Naive thymus-derived CD4-positive, alpha-beta T cell (primary cell): ENCODE measurements around the gene CLPTM1L. TPM values are rescaled to one million over a fixed set of nuclear protein-coding genes. Genes with fewer than 3 reads are reported as not detected.

ENCODE experiments used
- ATAC-seq: fragments of 150-1000 bp; cut with Tn5 transposase; 2 replicates; pipeline ENCODE4 v1.10.0; 2021; ENCODE audit warnings: mild to moderate bottlenecking, moderate library complexity
- CTCF ChIA-PET: fragments of 350-600 bp; sonication (Branson Sonifier 250); formaldehyde crosslinking; loops from one replicate; lab custom pipeline; 2021; ENCODE audit warnings: antibody characterized with exemption; lab: Charles Lee
- POLR2A ChIA-PET: fragments of 350-600 bp; sonication (Branson Sonifier 250); formaldehyde crosslinking; loops from one replicate; lab custom pipeline; 2021; ENCODE audit warnings: antibody characterized with exemption, inconsistent platforms; lab: Charles Lee
- DNase-seq, 9 donors: peaks; one replicate each; pipeline versions ENCODE4 v3.0.0 to v3.0.0-alpha.2; 2020 to 2022; ENCODE audit warnings: mixed read lengths in 1 of 9
- H3K27ac ChIP-seq: one replicate; pipeline ENCODE4 v1.7.0; 2013; ENCODE audit warnings: mild to moderate bottlenecking, low read depth, low read length, moderate library complexity
- H3K27me3 ChIP-seq, 2 donors: one replicate each; pipeline ENCODE4 v1.7.0; 2013; ENCODE audit warnings: low read length in 2 of 2, mild to moderate bottlenecking in 2 of 2, moderate library complexity in 2 of 2; ENCODE audit not compliant: control insufficient read depth in 2 of 2, insufficient read depth in 2 of 2
- H3K36me3 ChIP-seq, 3 experiments: 1 replicate in 2 of 3; 2 replicates in 1 of 3; pipeline ENCODE4 v1.7.0; 2013; ENCODE audit warnings: low read length in 3 of 3, mild to moderate bottlenecking in 3 of 3, moderate library complexity in 1 of 3; ENCODE audit not compliant: insufficient read depth in 3 of 3, control insufficient read depth in 2 of 3
- H3K4me1 ChIP-seq, 2 donors: one replicate each; pipeline ENCODE4 v1.7.0; 2013; ENCODE audit warnings: low read length in 2 of 2, mild to moderate bottlenecking in 2 of 2, moderate library complexity in 1 of 2; ENCODE audit not compliant: control insufficient read depth in 2 of 2, insufficient read depth in 2 of 2
- H3K4me3 ChIP-seq: 2 replicates; pipeline ENCODE4 v1.7.0; 2013; ENCODE audit warnings: mild to moderate bottlenecking, low read length
- H3K9me3 ChIP-seq, 3 experiments: 1 replicate in 2 of 3; 2 replicates in 1 of 3; pipeline ENCODE4 v1.7.0; 2013; ENCODE audit warnings: low read length in 3 of 3; ENCODE audit not compliant: control insufficient read depth in 2 of 3
- H3K27ac Mint-ChIP-seq, 9 donors: one replicate each; pipeline ENCODE4 v1.8.0; 2020 to 2022; ENCODE audit warnings: mixed read lengths in 9 of 9, mild to moderate bottlenecking in 8 of 9, moderate library complexity in 5 of 9, inconsistent platforms in 2 of 9
- H3K27me3 Mint-ChIP-seq, 5 donors: one replicate each; pipeline ENCODE4 v1.8.0; 2021 to 2022; ENCODE audit warnings: mixed read lengths in 5 of 5, mild to moderate bottlenecking in 1 of 5
- H3K36me3 Mint-ChIP-seq, 5 donors: one replicate each; pipeline ENCODE4 v1.8.0; 2020 to 2022; ENCODE audit warnings: mixed read lengths in 5 of 5, mild to moderate bottlenecking in 3 of 5, inconsistent platforms in 1 of 5
- H3K4me1 Mint-ChIP-seq, 7 donors: one replicate each; pipeline ENCODE4 v1.8.0; 2020 to 2022; ENCODE audit warnings: mixed read lengths in 7 of 7, mild to moderate bottlenecking in 3 of 7, inconsistent platforms in 1 of 7
- H3K4me3 Mint-ChIP-seq, 10 donors: one replicate each; pipeline ENCODE4 v1.8.0; 2020 to 2022; ENCODE audit warnings: mild to moderate bottlenecking in 10 of 10, mixed read lengths in 10 of 10, moderate library complexity in 6 of 10, inconsistent platforms in 2 of 10
- H3K9me3 Mint-ChIP-seq, 11 donors: one replicate each; pipeline ENCODE4 v1.8.0; 2020 to 2022; ENCODE audit warnings: mixed read lengths in 11 of 11, mild to moderate bottlenecking in 4 of 11, inconsistent platforms in 1 of 11, moderate library complexity in 1 of 11
- intact Hi-C, 2 donors: fragments of 100-400 bp; cut with micrococcal nuclease; formaldehyde crosslinking; loops; one replicate each; pipeline ENCODE4 v1.15.1; 2023
- polyA plus RNA-seq, 2 donors: library from polyadenylated mRNA; unstranded; fragments of 300-500 nt; fragmentation: Illumina TruSeq; gene quantifications; one replicate each; pipeline ENCODE4 v1.2.3, GENCODE V29; 2021
- total RNA-seq, 6 experiments: library from RNA in 5 of 6; stranded (reverse) in 5 of 6; gene quantifications; 1 replicate in 5 of 6; 2 replicates in 1 of 6; pipeline ENCODE4 v1.2.3 and lab custom pipeline; 2021 to 2026

CLPTM1L gene
- total and polyA plus RNA-seq, 7 experiments from 2014 or later, result 27.7 to 104 (median 67.6) TPM

GRCh38 chr5:1279443-1280151, 65.3 kb downstream of the CLPTM1L start:
- Mint-ChIP-seq H3K9me3 (peaks cover 0 to 4% (median 0%) of the 10 kb centered on the region in 11 donors), H3K27ac (no peak overlapping the region), H3K4me1 (peaks cover 0 to 6% (median 0%) of the 10 kb centered on the region in 7 donors), H3K4me3 (no peak overlapping the region), H3K27me3 (no peaks in the 10 kb centered on the region), H3K36me3 (peaks cover 0 to 5% (median 0%) of the 10 kb centered on the region in 5 donors)
- no peak for ATAC-seq
- Histone ChIP-seq H3K9me3 (peaks cover 0 to 5% (median 0%) of the 10 kb centered on the region in 3 experiments), H3K4me3 (no peak overlapping the region), H3K4me1 (no peaks in the 10 kb centered on the region), H3K27ac (no peak overlapping the region), H3K36me3 (no peaks in the 10 kb centered on the region), H3K27me3 (no peaks in the 10 kb centered on the region)
- DNase-seq, result no peak
- intact Hi-C loops, result no loop called here
- CTCF ChIA-PET, result no interaction called here
- POLR2A ChIA-PET, result no interaction called here

- H3K27ac ChIP-seq, result no peak overlapping the region
- peaks cover 0 to 6% (median 0%) of the 10 kb centered on the region in 7 donors for H3K4me1 Mint-ChIP-seq
- no peaks in the 10 kb centered on the region for H3K27me3 Mint-ChIP-seq
- H3K27ac Mint-ChIP-seq, result no peak overlapping the region
- H3K9me3 ChIP-seq, result peaks cover 0 to 5% (median 0%) of the 10 kb centered on the region in 3 experiments
- no peaks in the 10 kb centered on the region for H3K27me3 ChIP-seq
- H3K36me3 ChIP-seq, result no peaks in the 10 kb centered on the region
- POLR2A ChIA-PET, result no interaction called here
- peaks cover 0 to 4% (median 0%) of the 10 kb centered on the region in 11 donors for H3K9me3 Mint-ChIP-seq
- no peak for ATAC-seq
- no peak overlapping the region for H3K4me3 ChIP-seq
- peaks cover 0 to 5% (median 0%) of the 10 kb centered on the region in 5 donors for H3K36me3 Mint-ChIP-seq
- intact Hi-C loops, result no loop called here
- no peak for DNase-seq
- no peak overlapping the region for H3K4me3 Mint-ChIP-seq
- CTCF ChIA-PET, result no interaction called here
- no peaks in the 10 kb centered on the region for H3K4me1 ChIP-seq
These were observed 66.0 kb downstream of the CLPTM1L start for GRCh38 chr5:1278656-1279442.

- peaks cover 0 to 5% (median 0%) of the 10 kb centered on the region in 5 donors for H3K36me3 Mint-ChIP-seq
- no peaks in the 10 kb centered on the region for H3K27me3 Mint-ChIP-seq
- no peak overlapping the region for H3K27ac Mint-ChIP-seq
- peaks cover 0 to 5% (median 0%) of the 10 kb centered on the region in 3 experiments for H3K9me3 ChIP-seq
- no peak overlapping the region for H3K4me3 Mint-ChIP-seq
- no peak overlapping the region for H3K4me3 ChIP-seq
- ChIA-PET POLR2A (no interaction called here), CTCF (no interaction called here)
- H3K27me3 ChIP-seq, result no peaks in the 10 kb centered on the region
- H3K4me1 Mint-ChIP-seq, result peaks cover 0 to 6% (median 0%) of the 10 kb centered on the region in 7 donors
- DNase-seq (no peak), ATAC-seq (no peak)
- intact Hi-C loops, result no loop called here
- no peaks in the 10 kb centered on the region for H3K36me3 ChIP-seq
- H3K4me1 ChIP-seq, result no peaks in the 10 kb centered on the region
- H3K27ac ChIP-seq, result no peak overlapping the region
- peaks cover 0 to 4% (median 0%) of the 10 kb centered on the region in 11 donors for H3K9me3 Mint-ChIP-seq
These were observed 66.7 kb downstream of the CLPTM1L start for GRCh38 chr5:1278216-1278615.

GRCh38 chr5:1277781-1278180, 67.1 kb downstream of the CLPTM1L start:
- Mint-ChIP-seq H3K36me3 (peaks cover 0 to 6% (median 0%) of the 10 kb centered on the region in 5 donors), H3K4me1 (peaks cover 0 to 6% (median 0%) of the 10 kb centered on the region in 7 donors), H3K27me3 (no peaks in the 10 kb centered on the region), H3K9me3 (peaks cover 0 to 4% (median 0%) of the 10 kb centered on the region in 11 donors), H3K4me3 (no peak overlapping the region), H3K27ac (no peak overlapping the region)
- Histone ChIP-seq H3K9me3 (peaks cover 0 to 5% (median 0%) of the 10 kb centered on the region in 3 experiments), H3K4me1 (no peaks in the 10 kb centered on the region), H3K36me3 (no peaks in the 10 kb centered on the region), H3K4me3 (no peak overlapping the region), H3K27ac (no peak overlapping the region), H3K27me3 (no peaks in the 10 kb centered on the region)
- intact Hi-C loops, result no loop called here
- ATAC-seq (no peak), DNase-seq (no peak)
- POLR2A ChIA-PET, result no interaction called here
- CTCF ChIA-PET, result no interaction called here

GRCh38 chr5:1277331-1277730, 67.6 kb downstream of the CLPTM1L start:
- Mint-ChIP-seq H3K27me3 (no peaks in the 10 kb centered on the region), H3K36me3 (peaks cover 0 to 6% (median 0%) of the 10 kb centered on the region in 5 donors), H3K27ac (no peak overlapping the region), H3K4me3 (no peak overlapping the region), H3K4me1 (peaks cover 0 to 6% (median 0%) of the 10 kb centered on the region in 7 donors), H3K9me3 (peaks cover 0 to 4% (median 0%) of the 10 kb centered on the region in 11 donors)
- DNase-seq, result no peak
- no peak for ATAC-seq
- Histone ChIP-seq H3K9me3 (peaks cover 0 to 5% (median 0%) of the 10 kb centered on the region in 3 experiments), H3K4me3 (no peak overlapping the region), H3K36me3 (no peaks in the 10 kb centered on the region), H3K27me3 (no peaks in the 10 kb centered on the region), H3K27ac (no peak overlapping the region), H3K4me1 (no peaks in the 10 kb centered on the region)
- ChIA-PET CTCF (no interaction called here), POLR2A (no interaction called here)
- intact Hi-C loops, result no loop called here

GRCh38 chr5:1276930-1277329, 68.0 kb downstream of the CLPTM1L start:
- intact Hi-C loops, result no loop called here
- Histone ChIP-seq H3K4me3 (no peak overlapping the region), H3K36me3 (no peaks in the 10 kb centered on the region), H3K27me3 (no peaks in the 10 kb centered on the region), H3K4me1 (no peaks in the 10 kb centered on the region), H3K27ac (no peak overlapping the region), H3K9me3 (peaks cover 0 to 5% (median 0%) of the 10 kb centered on the region in 3 experiments)
- Mint-ChIP-seq H3K27me3 (no peaks in the 10 kb centered on the region), H3K4me3 (no peak overlapping the region), H3K36me3 (peaks cover 0 to 6% (median 0%) of the 10 kb centered on the region in 5 donors), H3K4me1 (peaks cover 0 to 6% (median 0%) of the 10 kb centered on the region in 7 donors), H3K9me3 (peaks cover 0 to 4% (median 0%) of the 10 kb centered on the region in 11 donors), H3K27ac (no peak overlapping the region)
- POLR2A ChIA-PET, result no interaction called here
- CTCF ChIA-PET, result interaction anchor here (0.7 kb wide), 1 partner anchor 584 kb away, joined by 3 read pairs; no protein-coding TSS in a partner anchor
- no peak for ATAC-seq
- DNase-seq, result no peak
